ENCODE measurements around the gene BSG. TPM values are rescaled to one million over a fixed set of nuclear protein-coding genes. Genes with fewer than 3 reads are reported as not detected.

The BSG gene
- total RNA-seq, 4 donors from 2014 or later: 304 to 416 (median 362) TPM

GRCh38 chr19:581399-582111 is 9.2 kb downstream of the BSG start:
- DNase-seq (ENCODE audit: extremely low spot score): no peak
- Histone ChIP-seq H3K9me3 (no peaks in the 10 kb centered on the region), H3K36me3 (peaks cover 34 to 62% (median 56%) of the 10 kb centered on the region in 4 donors), H3K27ac (replicated peaks in 1 of 4) (no peak overlapping the region), H3K27me3 (peaks cover 0 to 30% (median 0%) of the 10 kb centered on the region in 4 donors), H3K4me3 (no peak overlapping the region), H3K4me1 (peaks cover 8 to 23% (median 21%) of the 10 kb centered on the region in 4 donors)
- TF ChIP-seq EP300 (IDR thresholded peaks at IDR 0.05) (no peak), POLR2AphosphoS5 (IDR thresholded peaks at IDR 0.05) (no peak), POLR2A (IDR thresholded peaks at IDR 0.05; ENCODE audit: low read depth) (no peak)
- TF ChIP-seq, protein P1, sequence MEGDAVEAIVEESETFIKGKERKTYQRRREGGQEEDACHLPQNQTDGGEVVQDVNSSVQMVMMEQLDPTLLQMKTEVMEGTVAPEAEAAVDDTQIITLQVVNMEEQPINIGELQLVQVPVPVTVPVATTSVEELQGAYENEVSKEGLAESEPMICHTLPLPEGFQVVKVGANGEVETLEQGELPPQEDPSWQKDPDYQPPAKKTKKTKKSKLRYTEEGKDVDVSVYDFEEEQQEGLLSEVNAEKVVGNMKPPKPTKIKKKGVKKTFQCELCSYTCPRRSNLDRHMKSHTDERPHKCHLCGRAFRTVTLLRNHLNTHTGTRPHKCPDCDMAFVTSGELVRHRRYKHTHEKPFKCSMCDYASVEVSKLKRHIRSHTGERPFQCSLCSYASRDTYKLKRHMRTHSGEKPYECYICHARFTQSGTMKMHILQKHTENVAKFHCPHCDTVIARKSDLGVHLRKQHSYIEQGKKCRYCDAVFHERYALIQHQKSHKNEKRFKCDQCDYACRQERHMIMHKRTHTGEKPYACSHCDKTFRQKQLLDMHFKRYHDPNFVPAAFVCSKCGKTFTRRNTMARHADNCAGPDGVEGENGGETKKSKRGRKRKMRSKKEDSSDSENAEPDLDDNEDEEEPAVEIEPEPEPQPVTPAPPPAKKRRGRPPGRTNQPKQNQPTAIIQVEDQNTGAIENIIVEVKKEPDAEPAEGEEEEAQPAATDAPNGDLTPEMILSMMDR (IDR thresholded peaks at IDR 0.05): no peak
- intact Hi-C loops (cut with DNase I): no loop called here
- 91% methylated on average over 8 of the region's 40 CpGs for WGBS

DNA sequence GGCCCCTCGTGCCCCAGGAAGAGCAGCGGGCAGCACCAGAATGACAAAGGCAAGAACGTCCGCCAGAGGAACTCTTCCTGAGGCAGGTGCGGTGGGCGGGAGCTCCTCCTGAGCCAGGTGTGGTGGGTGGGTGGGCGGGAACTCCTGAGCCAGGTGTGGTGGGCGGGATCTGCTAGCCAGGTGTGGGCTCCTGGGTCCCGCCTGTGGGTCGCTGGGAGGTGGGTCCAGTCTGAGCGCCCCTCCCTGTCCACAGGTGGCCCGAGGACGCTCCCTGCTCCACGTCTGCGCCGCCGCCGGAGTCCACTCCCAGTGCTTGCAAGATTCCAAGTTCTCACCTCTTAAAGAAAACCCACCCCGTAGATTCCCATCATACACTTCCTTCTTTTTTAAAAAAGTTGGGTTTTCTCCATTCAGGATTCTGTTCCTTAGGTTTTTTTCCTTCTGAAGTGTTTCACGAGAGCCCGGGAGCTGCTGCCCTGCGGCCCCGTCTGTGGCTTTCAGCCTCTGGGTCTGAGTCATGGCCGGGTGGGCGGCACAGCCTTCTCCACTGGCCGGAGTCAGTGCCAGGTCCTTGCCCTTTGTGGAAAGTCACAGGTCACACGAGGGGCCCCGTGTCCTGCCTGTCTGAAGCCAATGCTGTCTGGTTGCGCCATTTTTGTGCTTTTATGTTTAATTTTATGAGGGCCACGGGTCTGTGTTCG is 10.3 kb downstream of the BSG start:
- no peak overlapping the region for H3K4me3 ChIP-seq
- no peak for DNase-seq (ENCODE audit: extremely low spot score)
- TF ChIP-seq POLR2AphosphoS5 (IDR thresholded peaks at IDR 0.05) (no peak), EP300 (IDR thresholded peaks at IDR 0.05) (no peak), POLR2A (IDR thresholded peaks at IDR 0.05; ENCODE audit: low read depth) (no peak)
- TF ChIP-seq, protein P1 (IDR thresholded peaks at IDR 0.05): no peak
- no peaks in the 10 kb centered on the region for H3K9me3 ChIP-seq
- 83% methylated on average over 29 of the region's 31 CpGs for WGBS
- H3K27me3 ChIP-seq: peaks cover 0 to 41% (median 0%) of the 10 kb centered on the region in 4 donors
- intact Hi-C loops (cut with DNase I): no loop called here
- H3K4me1 ChIP-seq: peaks cover under 1 to 17% (median 11%) of the 10 kb centered on the region in 4 donors
- peaks cover 34 to 59% (median 53%) of the 10 kb centered on the region in 4 donors for H3K36me3 ChIP-seq
- no peak overlapping the region for H3K27ac ChIP-seq (replicated peaks in 1 of 4)

DNA sequence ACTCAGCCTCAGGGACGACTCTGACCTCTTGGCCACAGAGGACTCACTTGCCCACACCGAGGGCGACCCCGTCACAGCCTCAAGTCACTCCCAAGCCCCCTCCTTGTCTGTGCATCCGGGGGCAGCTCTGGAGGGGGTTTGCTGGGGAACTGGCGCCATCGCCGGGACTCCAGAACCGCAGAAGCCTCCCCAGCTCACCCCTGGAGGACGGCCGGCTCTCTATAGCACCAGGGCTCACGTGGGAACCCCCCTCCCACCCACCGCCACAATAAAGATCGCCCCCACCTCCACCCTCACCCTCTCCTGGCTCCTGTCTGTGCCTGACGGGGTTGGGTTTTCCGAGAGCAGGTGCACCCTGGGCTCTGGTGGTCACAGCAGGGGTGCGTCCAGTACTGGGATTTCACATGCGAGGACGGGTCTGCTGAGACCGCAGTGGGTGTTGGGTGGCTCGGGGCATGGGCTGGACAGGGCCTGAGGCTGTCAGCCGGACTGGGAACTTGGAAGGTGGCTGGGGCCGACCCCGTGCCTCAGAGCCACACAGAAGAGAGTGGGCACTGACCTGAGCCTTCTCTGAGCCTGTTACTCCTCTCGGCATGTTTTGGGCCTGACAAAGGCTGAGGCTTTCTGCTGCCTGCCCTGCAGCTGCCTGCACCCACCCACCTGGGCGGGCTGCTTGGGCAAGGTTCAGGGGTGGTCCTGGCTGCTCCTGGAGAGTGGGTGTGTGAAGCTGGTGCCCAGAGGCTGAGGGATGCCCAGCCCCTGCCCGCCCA is 11.0 kb downstream of the BSG start:
- intact Hi-C loops (cut with DNase I): no loop called here
- Histone ChIP-seq H3K27me3 (peaks cover 0 to 48% (median 5%) of the 10 kb centered on the region in 4 donors), H3K36me3 (peaks cover 34 to 52% (median 46%) of the 10 kb centered on the region in 4 donors), H3K27ac (replicated peaks in 1 of 4) (no peak overlapping the region), H3K9me3 (no peaks in the 10 kb centered on the region), H3K4me3 (no peak overlapping the region), H3K4me1 (peaks cover 8 to 19% (median 13%) of the 10 kb centered on the region in 4 donors)
- no peak for DNase-seq (ENCODE audit: extremely low spot score)
- no peak for TF ChIP-seq EP300 (IDR thresholded peaks at IDR 0.05)
- TF ChIP-seq, protein P1 (IDR thresholded peaks at IDR 0.05): no peak
- TF ChIP-seq POLR2A (IDR thresholded peaks at IDR 0.05; ENCODE audit: low read depth): no peak
- TF ChIP-seq POLR2AphosphoS5 (IDR thresholded peaks at IDR 0.05): no peak
- 88% methylated on average over 12 of the region's 27 CpGs for WGBS

- H3K4me3 ChIP-seq: no peak overlapping the region
- no peak for TF ChIP-seq POLR2A (IDR thresholded peaks at IDR 0.05; ENCODE audit: low read depth)
- TF ChIP-seq, protein P1 (IDR thresholded peaks at IDR 0.05): no peak
- TF ChIP-seq POLR2AphosphoS5 (IDR thresholded peaks at IDR 0.05): no peak
- TF ChIP-seq EP300 (IDR thresholded peaks at IDR 0.05): no peak
- H3K9me3 ChIP-seq: no peaks in the 10 kb centered on the region
- 72% methylated on average over 5 of the region's 5 CpGs for WGBS
- intact Hi-C loops (cut with DNase I): no loop called here
- peaks cover 34 to 50% (median 45%) of the 10 kb centered on the region in 4 donors for H3K36me3 ChIP-seq
- H3K4me1 ChIP-seq: peaks cover 11 to 23% (median 18%) of the 10 kb centered on the region in 4 donors
- no peak for DNase-seq (ENCODE audit: extremely low spot score)
- H3K27ac ChIP-seq (replicated peaks in 1 of 4): no peak overlapping the region
- peaks cover 0 to 54% (median 10%) of the 10 kb centered on the region in 4 donors for H3K27me3 ChIP-seq
These were observed 11.5 kb downstream of the BSG start for GRCh38 chr19:583968-584239.

All from esophagus muscularis mucosa (tissue), 4 donors.